Activated naive CD4-positive, alpha-beta T cell treated with anti-CD3 and anti-CD28 coated beads, Interleukin-2, amount 50 U/mL, for 72 hours (primary cell): ENCODE data around the gene ZFAND2A. TPM values are rescaled to one million over a fixed set of nuclear protein-coding genes. Genes with fewer than 3 reads are reported as not detected.
"Not testable (repeated sequence)": the region's sequence is repeated elsewhere in the genome, so short reads cannot be mapped to it uniquely, and the experiment has no call there.

Experiments used
- ATAC-seq, 2 donors: fragments of 150-1000 bp; cut with Tn5 transposase; 2 replicates each; pipeline ENCODE4 v1.10.0; 2021; ENCODE audit warnings: mild to moderate bottlenecking in 2 of 2, moderate library complexity in 2 of 2
- DNase-seq, 2 donors: peaks; one replicate each; pipeline ENCODE4 v3.0.0; 2021 to 2022; ENCODE audit warnings: low spot score in 2 of 2
- H3K27ac Mint-ChIP-seq, 2 donors: one replicate each; pipeline ENCODE4 v1.8.0; 2022; ENCODE audit warnings: mild to moderate bottlenecking in 2 of 2, mixed read lengths in 2 of 2
- H3K36me3 Mint-ChIP-seq, 2 donors: one replicate each; pipeline ENCODE4 v1.8.0; 2022; ENCODE audit warnings: mixed read lengths in 2 of 2
- H3K9me3 Mint-ChIP-seq, 2 donors: one replicate each; pipeline ENCODE4 v1.8.0; 2022; ENCODE audit warnings: mixed read lengths in 2 of 2
- total RNA-seq, 2 donors: library from RNA; stranded (reverse); gene quantifications; one replicate each; pipeline ENCODE4 v1.2.3, GENCODE V29; 2022

ZFAND2A gene
- total RNA-seq, 2 donors from 2014 or later = 27.6 to 29.8 TPM

GRCh38 chr7:1121886-1122831 is 37.8 kb downstream of the ZFAND2A start:
- Mint-ChIP-seq H3K9me3 (peaks cover 0 to 7% of the 10 kb centered on the region in 2 donors), H3K27ac (peak overlapping the region in 1 of 2 donors; percentile 22), H3K36me3 (peaks cover 7 to 8% of the 10 kb centered on the region in 2 donors)
- no peak for DNase-seq
- ATAC-seq = no peak

GRCh38 chr7:1121476-1121875 is 38.5 kb downstream of the ZFAND2A start:
- ATAC-seq (no peak), DNase-seq (no peak)
- H3K27ac Mint-ChIP-seq = no peak overlapping the region
- H3K9me3 Mint-ChIP-seq = peaks cover 0 to 7% of the 10 kb centered on the region in 2 donors
- H3K36me3 Mint-ChIP-seq = peaks cover 7 to 8% of the 10 kb centered on the region in 2 donors

GRCh38 chr7:1120791-1121190 is 39.2 kb downstream of the ZFAND2A start:
- no peak for ATAC-seq
- H3K27ac Mint-ChIP-seq = no peak overlapping the region
- no peak for DNase-seq

GRCh38 chr7:1119201-1119600 is 40.8 kb downstream of the ZFAND2A start:
- Mint-ChIP-seq H3K9me3 (peaks cover 0 to 10% of the 10 kb centered on the region in 2 donors), H3K27ac (peak overlapping the region in 1 of 2 donors; percentile 16), H3K36me3 (peaks cover 7 to 8% of the 10 kb centered on the region in 2 donors)
- ATAC-seq (no peak), DNase-seq (no peak)

More at GRCh38 chr7:1120791-1121190, 39.2 kb downstream of the ZFAND2A start:
- Mint-ChIP-seq H3K36me3 (peaks cover 7 to 8% of the 10 kb centered on the region in 2 donors), H3K9me3 (peaks cover 0 to 10% of the 10 kb centered on the region in 2 donors)

GRCh38 chr7:1117321-1117928 is 42.6 kb downstream of the ZFAND2A start:
- H3K9me3 Mint-ChIP-seq = peaks cover 0 to 10% of the 10 kb centered on the region in 2 donors
- ATAC-seq (no peak), DNase-seq (no peak)
- peaks cover 7 to 8% of the 10 kb centered on the region in 2 donors for H3K36me3 Mint-ChIP-seq
- H3K27ac Mint-ChIP-seq = peak overlapping the region; percentile 73 to 76

- not testable (repeated sequence) for H3K27ac Mint-ChIP-seq, H3K36me3 Mint-ChIP-seq, ATAC-seq, DNase-seq
- peaks cover 0 to 10% of the 10 kb centered on the region in 2 donors for H3K9me3 Mint-ChIP-seq
Observed at GRCh38 chr7:1116383-1117008, 43.5 kb downstream of the ZFAND2A start.

- DNase-seq, ATAC-seq, H3K36me3 Mint-ChIP-seq: not testable (repeated sequence)
- H3K27ac Mint-ChIP-seq = peak overlapping the region in 1 of 2 donors; percentile 93
- peaks cover 0 to 10% of the 10 kb centered on the region in 2 donors for H3K9me3 Mint-ChIP-seq
Observed at GRCh38 chr7:1115171-1116045, 44.6 kb downstream of the ZFAND2A start.

GRCh38 chr7:1114505-1114904 is 45.5 kb downstream of the ZFAND2A start:
- DNase-seq = no peak
- Mint-ChIP-seq H3K9me3 (peaks cover 0 to 10% of the 10 kb centered on the region in 2 donors), H3K27ac (no peak overlapping the region), H3K36me3 (peaks cover 7 to 8% of the 10 kb centered on the region in 2 donors)
- ATAC-seq = peak in 1 of 2 donors; percentile 18

GRCh38 chr7:1114088-1114487 is 45.9 kb downstream of the ZFAND2A start:
- H3K27ac Mint-ChIP-seq = no peak overlapping the region
- ATAC-seq (no peak), DNase-seq (no peak)
- H3K9me3 Mint-ChIP-seq = peaks cover 0 to 10% of the 10 kb centered on the region in 2 donors
- H3K36me3 Mint-ChIP-seq = peaks cover 7 to 8% of the 10 kb centered on the region in 2 donors

- H3K36me3 Mint-ChIP-seq = peaks cover 7 to 8% of the 10 kb centered on the region in 2 donors
- peaks cover 0 to 10% of the 10 kb centered on the region in 2 donors for H3K9me3 Mint-ChIP-seq
- DNase-seq = no peak
- no peak for ATAC-seq
- no peak overlapping the region for H3K27ac Mint-ChIP-seq
Observed at GRCh38 chr7:1113548-1113885, 46.5 kb downstream of the ZFAND2A start.

- Mint-ChIP-seq H3K27ac (no peak overlapping the region), H3K36me3 (peaks cover 6 to 7% of the 10 kb centered on the region in 2 donors), H3K9me3 (peaks cover 0 to 10% of the 10 kb centered on the region in 2 donors)
- DNase-seq = no peak
- no peak for ATAC-seq
Observed at GRCh38 chr7:1112625-1113547, 47.1 kb downstream of the ZFAND2A start.

- Mint-ChIP-seq H3K36me3 (no peaks in the 10 kb centered on the region), H3K9me3 (peaks cover 0 to 3% of the 10 kb centered on the region in 2 donors), H3K27ac (no peak overlapping the region)
- ATAC-seq (no peak), DNase-seq (no peak)
Observed at GRCh38 chr7:1112109-1112508, 47.9 kb downstream of the ZFAND2A start.

GRCh38 chr7:1111156-1111555 is 48.8 kb downstream of the ZFAND2A start:
- no peaks in the 10 kb centered on the region for H3K36me3 Mint-ChIP-seq
- DNase-seq = no peak
- H3K27ac Mint-ChIP-seq = no peak overlapping the region
- peaks cover 0 to 3% of the 10 kb centered on the region in 2 donors for H3K9me3 Mint-ChIP-seq
- ATAC-seq = no peak

- Mint-ChIP-seq H3K9me3 (no peaks in the 10 kb centered on the region), H3K27ac (no peak overlapping the region), H3K36me3 (no peaks in the 10 kb centered on the region)
- ATAC-seq (no peak), DNase-seq (no peak)
Observed at GRCh38 chr7:1110358-1110757, 49.6 kb downstream of the ZFAND2A start.
